ENCODE measurements around the gene KRTAP10-9.
A peak's percentile ranks its signal among the peaks of the same experiment; 100 is the strongest.
"Not testable (repeated sequence)": the region's sequence is repeated elsewhere in the genome, so short reads cannot be mapped to it uniquely, and the experiment has no call there.

Gene KRTAP10-9

GRCh38 chr21:44650973-44651675 is 24.2 kb downstream of the KRTAP10-9 start:
- no peaks in the 10 kb centered on the region for H3K27me3 ChIP-seq (replicated peaks; ENCODE audit: control insufficient read depth, insufficient read depth, low read length, poor library complexity, severe bottlenecking)
- DNase-seq = no peak

GRCh38 chr21:44653123-44653522 is 26.2 kb downstream of the KRTAP10-9 start:
- no peak overlapping the region for H3K27ac ChIP-seq (ENCODE audit: insufficient read depth, low read length, poor library complexity, severe bottlenecking)
- no peak for DNase-seq
- H3K36me3 ChIP-seq (ENCODE audit: control insufficient read depth, insufficient read depth, low read length) = no peaks in the 10 kb centered on the region
- no peaks in the 10 kb centered on the region for H3K27me3 ChIP-seq (replicated peaks; ENCODE audit: control insufficient read depth, insufficient read depth, low read length, poor library complexity, severe bottlenecking)
- H3K4me3 ChIP-seq (ENCODE audit: insufficient read depth, low read depth, low read length, poor library complexity, severe bottlenecking) = no peak overlapping the region
- peaks cover 30% of the 10 kb centered on the region for H3K4me1 ChIP-seq (ENCODE audit: control insufficient read depth, insufficient read depth, low read length, poor library complexity, severe bottlenecking)
- H3K9me3 ChIP-seq (ENCODE audit: control insufficient read depth, low read length) = no peaks in the 10 kb centered on the region

More at GRCh38 chr21:44650973-44651675, 24.2 kb downstream of the KRTAP10-9 start:
- H3K4me1 ChIP-seq (ENCODE audit: control insufficient read depth, insufficient read depth, low read length, poor library complexity, severe bottlenecking) = peaks cover 17% of the 10 kb centered on the region
- no peaks in the 10 kb centered on the region for H3K36me3 ChIP-seq (ENCODE audit: control insufficient read depth, insufficient read depth, low read length)
- no peak overlapping the region for H3K4me3 ChIP-seq (ENCODE audit: insufficient read depth, low read depth, low read length, poor library complexity, severe bottlenecking)
- H3K9me3 ChIP-seq (ENCODE audit: control insufficient read depth, low read length) = no peaks in the 10 kb centered on the region
- H3K27ac ChIP-seq (ENCODE audit: insufficient read depth, low read length, poor library complexity, severe bottlenecking) = no peak overlapping the region

GRCh38 chr21:44653656-44654575 is 27.0 kb downstream of the KRTAP10-9 start:
- Histone ChIP-seq H3K4me1 (ENCODE audit: control insufficient read depth, insufficient read depth, low read length, poor library complexity, severe bottlenecking) (peaks cover 37% of the 10 kb centered on the region), H3K4me3 (ENCODE audit: insufficient read depth, low read depth, low read length, poor library complexity, severe bottlenecking) (no peak overlapping the region), H3K27me3 (replicated peaks; ENCODE audit: control insufficient read depth, insufficient read depth, low read length, poor library complexity, severe bottlenecking) (no peaks in the 10 kb centered on the region), H3K9me3 (ENCODE audit: control insufficient read depth, low read length) (no peaks in the 10 kb centered on the region), H3K27ac (ENCODE audit: insufficient read depth, low read length, poor library complexity, severe bottlenecking) (peak overlapping the region; percentile 31), H3K36me3 (ENCODE audit: control insufficient read depth, insufficient read depth, low read length) (no peaks in the 10 kb centered on the region)
- peak; percentile 59 to 70 (median 62) for DNase-seq

GRCh38 chr21:44654576-44655175 is 27.8 kb downstream of the KRTAP10-9 start, which contains the start of gene KRTAP12-4:
Gene KRTAP12-4 (minus strand): TSS chr21:44654659. CDS start chr21:44654614, 45 bp downstream.
- Histone ChIP-seq H3K4me3 (ENCODE audit: insufficient read depth, low read depth, low read length, poor library complexity, severe bottlenecking) (no peak within 1 kb of the TSS), H3K27me3 (replicated peaks; ENCODE audit: control insufficient read depth, insufficient read depth, low read length, poor library complexity, severe bottlenecking) (no peaks in the 10 kb centered on the region), H3K36me3 (ENCODE audit: control insufficient read depth, insufficient read depth, low read length) (no peaks in the 10 kb centered on the region), H3K9me3 (ENCODE audit: control insufficient read depth, low read length) (no peaks in the 10 kb centered on the region), H3K4me1 (ENCODE audit: control insufficient read depth, insufficient read depth, low read length, poor library complexity, severe bottlenecking) (peaks cover 45% of the 10 kb centered on the region), H3K27ac (ENCODE audit: insufficient read depth, low read length, poor library complexity, severe bottlenecking) (peak within 1 kb of the TSS; percentile 31)
- no peak for DNase-seq

GRCh38 chr21:44656868-44657267 is 30.0 kb downstream of the KRTAP10-9 start:
- H3K27ac ChIP-seq (ENCODE audit: insufficient read depth, low read length, poor library complexity, severe bottlenecking) = peak overlapping the region; percentile 63

GRCh38 chr21:44657635-44658540 is 31.0 kb downstream of the KRTAP10-9 start, which contains the start of gene KRTAP12-3:
Gene KRTAP12-3 (plus strand): TSS chr21:44657932. CDS start chr21:44657980, 48 bp downstream.
- no peaks in the 10 kb centered on the region for H3K36me3 ChIP-seq (ENCODE audit: control insufficient read depth, insufficient read depth, low read length)
- peaks cover 46% of the 10 kb centered on the region for H3K4me1 ChIP-seq (ENCODE audit: control insufficient read depth, insufficient read depth, low read length, poor library complexity, severe bottlenecking)
- no peaks in the 10 kb centered on the region for H3K9me3 ChIP-seq (ENCODE audit: control insufficient read depth, low read length)
- DNase-seq = peak; percentile 41 to 62 (median 43)
- H3K27ac ChIP-seq (ENCODE audit: insufficient read depth, low read length, poor library complexity, severe bottlenecking) = peak within 1 kb of the TSS; percentile 63
- no peaks in the 10 kb centered on the region for H3K27me3 ChIP-seq (replicated peaks; ENCODE audit: control insufficient read depth, insufficient read depth, low read length, poor library complexity, severe bottlenecking)
- H3K4me3 ChIP-seq (ENCODE audit: insufficient read depth, low read depth, low read length, poor library complexity, severe bottlenecking) = no peak within 1 kb of the TSS

More at GRCh38 chr21:44656868-44657267, 30.0 kb downstream of the KRTAP10-9 start:
- H3K4me1 ChIP-seq (ENCODE audit: control insufficient read depth, insufficient read depth, low read length, poor library complexity, severe bottlenecking) = peaks cover 46% of the 10 kb centered on the region
- H3K36me3 ChIP-seq (ENCODE audit: control insufficient read depth, insufficient read depth, low read length) = no peaks in the 10 kb centered on the region
- no peak for DNase-seq
- no peaks in the 10 kb centered on the region for H3K27me3 ChIP-seq (replicated peaks; ENCODE audit: control insufficient read depth, insufficient read depth, low read length, poor library complexity, severe bottlenecking)
- H3K4me3 ChIP-seq (ENCODE audit: insufficient read depth, low read depth, low read length, poor library complexity, severe bottlenecking) = no peak overlapping the region
- H3K9me3 ChIP-seq (ENCODE audit: control insufficient read depth, low read length) = no peaks in the 10 kb centered on the region

- Histone ChIP-seq H3K9me3 (ENCODE audit: control insufficient read depth, low read length) (no peaks in the 10 kb centered on the region), H3K4me1 (ENCODE audit: control insufficient read depth, insufficient read depth, low read length, poor library complexity, severe bottlenecking) (peaks cover 45% of the 10 kb centered on the region), H3K27ac (ENCODE audit: insufficient read depth, low read length, poor library complexity, severe bottlenecking) (peak overlapping the region; percentile 63), H3K36me3 (ENCODE audit: control insufficient read depth, insufficient read depth, low read length) (no peaks in the 10 kb centered on the region), H3K27me3 (replicated peaks; ENCODE audit: control insufficient read depth, insufficient read depth, low read length, poor library complexity, severe bottlenecking) (no peaks in the 10 kb centered on the region), H3K4me3 (ENCODE audit: insufficient read depth, low read depth, low read length, poor library complexity, severe bottlenecking) (no peak overlapping the region)
- DNase-seq = no peak
These were observed 31.6 kb downstream of the KRTAP10-9 start for GRCh38 chr21:44658541-44658910.

GRCh38 chr21:44658913-44659595 is 32.2 kb downstream of the KRTAP10-9 start:
- Histone ChIP-seq H3K27ac (ENCODE audit: insufficient read depth, low read length, poor library complexity, severe bottlenecking) (peak overlapping the region; percentile 63), H3K9me3 (ENCODE audit: control insufficient read depth, low read length) (no peaks in the 10 kb centered on the region), H3K4me1 (ENCODE audit: control insufficient read depth, insufficient read depth, low read length, poor library complexity, severe bottlenecking) (peaks cover 40% of the 10 kb centered on the region), H3K36me3 (ENCODE audit: control insufficient read depth, insufficient read depth, low read length) (no peaks in the 10 kb centered on the region), H3K4me3 (ENCODE audit: insufficient read depth, low read depth, low read length, poor library complexity, severe bottlenecking) (no peak overlapping the region), H3K27me3 (replicated peaks; ENCODE audit: control insufficient read depth, insufficient read depth, low read length, poor library complexity, severe bottlenecking) (no peaks in the 10 kb centered on the region)
- no peak for DNase-seq

- not testable (repeated sequence) for DNase-seq; H3K36me3 ChIP-seq (ENCODE audit: control insufficient read depth, insufficient read depth, low read length); H3K27ac ChIP-seq (ENCODE audit: insufficient read depth, low read length, poor library complexity, severe bottlenecking); H3K27me3 ChIP-seq (replicated peaks; ENCODE audit: control insufficient read depth, insufficient read depth, low read length, poor library complexity, severe bottlenecking); H3K4me3 ChIP-seq (ENCODE audit: insufficient read depth, low read depth, low read length, poor library complexity, severe bottlenecking); H3K9me3 ChIP-seq (ENCODE audit: control insufficient read depth, low read length)
- H3K4me1 ChIP-seq (ENCODE audit: control insufficient read depth, insufficient read depth, low read length, poor library complexity, severe bottlenecking) = peaks cover 29% of the 10 kb centered on the region
These were observed 34.7 kb downstream of the KRTAP10-9 start for GRCh38 chr21:44661567-44661966.

Measured in effector memory CD4-positive, alpha-beta T cell (primary cell).